ENCODE results near the gene CELF4. TPM values are rescaled to one million over a fixed set of nuclear protein-coding genes. Genes with fewer than 3 reads are reported as not detected.

The CELF4 gene
- total RNA-seq, 2 donors from 2014 or later, result 1.4 TPM; not detected in 1

GRCh38 chr18:37270038-37270665 lies 295.4 kb downstream of the CELF4 start:
- peak; percentile 38 for DNase-seq
- Histone ChIP-seq H3K9ac (ENCODE audit: low read depth in 2 of 2, low read length in 2 of 2) (no peak overlapping the region), H3K4me3 (no peak overlapping the region), H3K27ac (no peak overlapping the region), H3K27me3 (peaks cover 12% of the 10 kb centered on the region), H3K4me1 (no peaks in the 10 kb centered on the region), H3K9me3 (no peaks in the 10 kb centered on the region), H3K36me3 (no peaks in the 10 kb centered on the region)
- intact Hi-C loops (cut with DNase I), result no loop called here
- no peak for TF ChIP-seq CTCF (IDR thresholded peaks at IDR 0.05)

GRCh38 chr18:37266290-37266689 lies 299.3 kb downstream of the CELF4 start:
- no peak overlapping the region for H3K4me3 ChIP-seq
- intact Hi-C loops (cut with DNase I), result no loop called here
- DNase-seq, result no peak
- H3K9ac ChIP-seq (ENCODE audit: low read depth in 2 of 2, low read length in 2 of 2), result no peak overlapping the region
- no peaks in the 10 kb centered on the region for H3K27me3 ChIP-seq
- H3K9me3 ChIP-seq, result no peaks in the 10 kb centered on the region
- no peaks in the 10 kb centered on the region for H3K36me3 ChIP-seq
- H3K27ac ChIP-seq, result no peak overlapping the region
- no peak for TF ChIP-seq CTCF (IDR thresholded peaks at IDR 0.05)
- H3K4me1 ChIP-seq, result no peaks in the 10 kb centered on the region

GRCh38 chr18:37265382-37265781 lies 300.2 kb downstream of the CELF4 start:
- H3K27me3 ChIP-seq, result no peaks in the 10 kb centered on the region
- intact Hi-C loops (cut with DNase I), result no loop called here
- DNase-seq, result no peak

GRCh38 chr18:37264956-37265355 lies 300.6 kb downstream of the CELF4 start:
- intact Hi-C loops (cut with DNase I), result no loop called here
- DNase-seq, result no peak
- Histone ChIP-seq H3K9me3 (no peaks in the 10 kb centered on the region), H3K9ac (ENCODE audit: low read depth in 2 of 2, low read length in 2 of 2) (no peak overlapping the region), H3K4me1 (no peaks in the 10 kb centered on the region), H3K4me3 (no peak overlapping the region), H3K36me3 (no peaks in the 10 kb centered on the region), H3K27ac (no peak overlapping the region), H3K27me3 (no peaks in the 10 kb centered on the region)
- no peak for TF ChIP-seq CTCF (IDR thresholded peaks at IDR 0.05)

More at GRCh38 chr18:37265382-37265781, 300.2 kb downstream of the CELF4 start:
- no peaks in the 10 kb centered on the region for H3K4me1 ChIP-seq
- TF ChIP-seq CTCF (IDR thresholded peaks at IDR 0.05), result no peak
- no peak overlapping the region for H3K4me3 ChIP-seq
- H3K9ac ChIP-seq (ENCODE audit: low read depth in 2 of 2, low read length in 2 of 2), result no peak overlapping the region
- H3K36me3 ChIP-seq, result no peaks in the 10 kb centered on the region
- H3K9me3 ChIP-seq, result no peaks in the 10 kb centered on the region
- H3K27ac ChIP-seq, result no peak overlapping the region

GRCh38 chr18:37261988-37262387 lies 303.6 kb downstream of the CELF4 start:
- H3K36me3 ChIP-seq, result no peaks in the 10 kb centered on the region
- no peaks in the 10 kb centered on the region for H3K27me3 ChIP-seq
- no peak for DNase-seq
- no peaks in the 10 kb centered on the region for H3K4me1 ChIP-seq
- intact Hi-C loops (cut with DNase I), result no loop called here
- no peak overlapping the region for H3K9ac ChIP-seq (ENCODE audit: low read depth in 2 of 2, low read length in 2 of 2)
- TF ChIP-seq CTCF (IDR thresholded peaks at IDR 0.05), result no peak
- H3K9me3 ChIP-seq, result no peaks in the 10 kb centered on the region
- H3K27ac ChIP-seq, result no peak overlapping the region
- H3K4me3 ChIP-seq, result no peak overlapping the region

Measured in colonic mucosa (tissue), 4 donors.